ENCODE results near the gene ZNF302. TPM values are rescaled to one million over a fixed set of nuclear protein-coding genes. Genes with fewer than 3 reads are reported as not detected.
A peak's percentile ranks its signal among the peaks of the same experiment; 100 is the strongest.

ZNF302 gene
- total and polyA plus RNA-seq, 9 donors: 23.3 to 40.6 (median 36.8) TPM

GRCh38 chr19:34673590-34673989 lies 3.9 kb upstream of the ZNF302 start:
- no peak for DNase-seq
- no peak for TF ChIP-seq POLR2A (IDR thresholded peaks at IDR 0.05)
- TF ChIP-seq EP300 (IDR thresholded peaks at IDR 0.05): no peak
- no peak for TF ChIP-seq CTCF (IDR thresholded peaks at IDR 0.05)
- Histone ChIP-seq H3K4me1 (ENCODE audit: insufficient read depth) (no peaks in the 10 kb centered on the region), H3K27me3 (no peaks in the 10 kb centered on the region), H3K9me3 (no peaks in the 10 kb centered on the region), H3K36me3 (no peaks in the 10 kb centered on the region), H3K27ac (no peak overlapping the region), H3K4me3 (no peak overlapping the region)
- intact Hi-C loops (cut with DNase I): no loop called here
- WGBS, 3 donors: 42 to 65% (median 57%) methylated on average over 3 of the region's 3 CpGs

GRCh38 chr19:34675250-34675649 lies 2.2 kb upstream of the ZNF302 start:
- Histone ChIP-seq H3K27me3 (no peaks in the 10 kb centered on the region), H3K36me3 (no peaks in the 10 kb centered on the region), H3K4me3 (no peak overlapping the region), H3K4me1 (ENCODE audit: insufficient read depth) (no peaks in the 10 kb centered on the region), H3K27ac (no peak overlapping the region), H3K9me3 (peaks cover 0 to 10% of the 10 kb centered on the region in 2 donors)
- DNase-seq: no peak
- no peak for TF ChIP-seq EP300 (IDR thresholded peaks at IDR 0.05)
- TF ChIP-seq CTCF (IDR thresholded peaks at IDR 0.05): no peak
- no peak for TF ChIP-seq POLR2A (IDR thresholded peaks at IDR 0.05)
- intact Hi-C loops (cut with DNase I): no loop called here
- WGBS, 3 donors: 90 to 94% (median 93%) methylated on average over 3 of the region's 3 CpGs

DNA sequence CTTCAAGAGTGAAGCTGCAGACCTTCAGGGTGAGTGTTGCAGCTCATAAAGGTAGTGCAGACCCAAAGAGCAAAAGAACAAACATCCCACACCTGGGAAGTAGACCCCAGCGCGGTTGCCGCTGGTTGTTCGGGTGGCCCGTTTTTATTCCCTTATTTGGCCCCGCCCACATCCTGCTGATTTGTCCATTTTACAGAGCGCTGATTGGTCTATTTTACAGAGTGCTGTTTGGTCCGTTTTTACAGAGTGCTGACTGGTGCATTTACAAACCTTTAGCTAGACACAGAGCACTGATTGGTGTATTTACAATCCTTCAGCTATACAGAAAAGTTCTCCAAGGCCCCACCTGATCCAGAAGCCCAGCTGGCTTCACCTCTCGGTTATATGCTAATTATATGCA lies 1.6 kb upstream of the ZNF302 start:
- H3K27ac ChIP-seq: no peak overlapping the region
- H3K27me3 ChIP-seq: no peaks in the 10 kb centered on the region
- no peak for DNase-seq
- no peaks in the 10 kb centered on the region for H3K36me3 ChIP-seq
- WGBS, 3 donors: 92 to 95% (median 93%) methylated on average over 9 of the region's 9 CpGs
- intact Hi-C loops (cut with DNase I): no loop called here
- no peak overlapping the region for H3K4me3 ChIP-seq
- H3K9me3 ChIP-seq: peaks cover 0 to 10% of the 10 kb centered on the region in 2 donors
- no peaks in the 10 kb centered on the region for H3K4me1 ChIP-seq (ENCODE audit: insufficient read depth)
- no peak for TF ChIP-seq CTCF (IDR thresholded peaks at IDR 0.05)
- no peak for TF ChIP-seq POLR2A (IDR thresholded peaks at IDR 0.05)
- TF ChIP-seq EP300 (IDR thresholded peaks at IDR 0.05): no peak

- Histone ChIP-seq H3K36me3 (no peaks in the 10 kb centered on the region), H3K9me3 (peaks cover under 1 to 17% of the 10 kb centered on the region in 2 donors), H3K27me3 (no peaks in the 10 kb centered on the region), H3K4me1 (ENCODE audit: insufficient read depth) (no peaks in the 10 kb centered on the region), H3K27ac (peak within 1 kb of the TSS; percentile 94), H3K4me3 (peak within 1 kb of the TSS; percentile 89)
- WGBS, 3 donors: 6 to 7% (median 7%) methylated on average over 26 of the region's 26 CpGs
- TF ChIP-seq CTCF (IDR thresholded peaks at IDR 0.05): peak in 1 of 3 donors; percentile 21
- no peak for TF ChIP-seq POLR2A (IDR thresholded peaks at IDR 0.05)
- intact Hi-C loops (cut with DNase I): no loop called here
- DNase-seq: peak in 1 of 5 donors; percentile 50
Measured at GRCh38 chr19:34676697-34677385, 637 bp upstream of the ZNF302 start, which contains the start of gene SCGB2B2. TSS of gene SCGB2B2 (minus strand) at chr19:34677159. CDS start at chr19:34594563, 82,596 bp downstream.
